HG03460 (cell line): Measurements from ENCODE around the gene SLC24A4.

Experiments used
- ATAC-seq: cut with Tn5 transposase; IDR thresholded peaks from one replicate; pipeline ENCODE4 v1.9.1; 2021; ENCODE audit not compliant: unreplicated experiment

SLC24A4 gene, protein sequence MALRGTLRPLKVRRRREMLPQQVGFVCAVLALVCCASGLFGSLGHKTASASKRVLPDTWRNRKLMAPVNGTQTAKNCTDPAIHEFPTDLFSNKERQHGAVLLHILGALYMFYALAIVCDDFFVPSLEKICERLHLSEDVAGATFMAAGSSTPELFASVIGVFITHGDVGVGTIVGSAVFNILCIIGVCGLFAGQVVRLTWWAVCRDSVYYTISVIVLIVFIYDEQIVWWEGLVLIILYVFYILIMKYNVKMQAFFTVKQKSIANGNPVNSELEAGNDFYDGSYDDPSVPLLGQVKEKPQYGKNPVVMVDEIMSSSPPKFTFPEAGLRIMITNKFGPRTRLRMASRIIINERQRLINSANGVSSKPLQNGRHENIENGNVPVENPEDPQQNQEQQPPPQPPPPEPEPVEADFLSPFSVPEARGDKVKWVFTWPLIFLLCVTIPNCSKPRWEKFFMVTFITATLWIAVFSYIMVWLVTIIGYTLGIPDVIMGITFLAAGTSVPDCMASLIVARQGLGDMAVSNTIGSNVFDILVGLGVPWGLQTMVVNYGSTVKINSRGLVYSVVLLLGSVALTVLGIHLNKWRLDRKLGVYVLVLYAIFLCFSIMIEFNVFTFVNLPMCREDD

DNA sequence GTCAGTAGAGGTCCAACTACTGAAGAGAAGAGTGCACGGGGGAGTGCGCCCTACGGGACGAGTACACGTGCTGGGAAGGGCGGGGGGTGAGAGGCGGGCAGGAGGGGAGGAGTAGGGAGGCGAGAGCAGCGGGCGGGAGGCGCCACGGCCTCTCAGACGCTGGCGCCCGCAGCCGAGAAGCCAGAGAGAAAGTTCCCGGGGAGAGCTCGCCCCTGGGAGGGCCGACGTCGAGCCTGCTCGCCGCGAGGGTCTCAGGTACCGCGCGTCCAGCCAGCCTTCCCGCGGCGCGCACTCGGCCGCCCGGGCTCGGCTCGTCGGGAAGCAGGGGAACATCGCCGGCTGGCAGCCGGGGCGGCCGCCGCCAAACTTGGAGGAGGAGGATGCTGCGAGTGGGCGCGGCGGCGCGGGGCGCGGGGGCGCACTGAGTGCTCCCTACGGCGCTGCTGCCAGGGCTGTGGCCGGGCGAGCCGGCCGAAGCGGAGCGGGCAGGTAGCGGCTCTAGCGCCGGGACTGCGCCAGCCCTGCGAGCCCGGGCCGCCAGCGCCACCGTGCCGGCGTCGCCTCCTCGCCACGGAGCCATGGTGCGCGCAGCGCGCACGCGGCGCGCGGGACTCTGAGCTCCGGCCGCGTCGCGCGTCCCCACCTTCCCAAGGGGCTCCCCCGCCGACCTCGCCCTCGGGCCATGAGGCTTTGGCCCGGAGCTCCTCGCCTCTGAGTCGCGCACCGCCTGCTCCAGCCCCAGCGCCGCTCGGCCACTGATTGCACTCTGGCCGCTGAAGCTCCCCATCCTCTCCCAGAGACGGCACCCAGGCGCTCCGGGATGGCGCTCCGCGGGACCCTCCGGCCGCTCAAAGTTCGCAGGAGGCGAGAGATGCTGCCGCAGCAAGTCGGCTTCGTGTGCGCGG lies at the start of gene SLC24A4:
SLC24A4 (plus strand) TSS at position 155 of the 905 bp plus-strand sequence; CDS start at position 821, 666 bp downstream.
- no peak for ATAC-seq

DNA sequence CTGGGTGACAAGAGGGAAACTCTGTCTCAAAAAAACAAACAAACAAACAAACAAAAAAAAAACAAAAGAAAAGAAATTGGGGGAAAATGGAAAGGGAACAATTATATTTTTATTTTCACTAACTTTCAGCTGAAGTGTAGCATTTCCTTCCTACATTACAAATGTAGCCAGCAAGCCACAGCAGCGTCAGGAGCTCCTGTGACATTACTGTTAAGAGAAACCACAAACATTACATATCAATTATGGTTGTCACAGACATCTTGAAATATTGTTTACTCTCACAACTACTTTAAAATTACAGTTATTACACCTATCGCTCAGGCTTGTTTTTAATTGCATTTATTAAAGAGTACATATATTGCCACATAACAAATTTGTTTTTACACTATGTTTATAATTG lies 49.8 kb upstream of the SLC24A4 start:
- ATAC-seq = no peak

DNA sequence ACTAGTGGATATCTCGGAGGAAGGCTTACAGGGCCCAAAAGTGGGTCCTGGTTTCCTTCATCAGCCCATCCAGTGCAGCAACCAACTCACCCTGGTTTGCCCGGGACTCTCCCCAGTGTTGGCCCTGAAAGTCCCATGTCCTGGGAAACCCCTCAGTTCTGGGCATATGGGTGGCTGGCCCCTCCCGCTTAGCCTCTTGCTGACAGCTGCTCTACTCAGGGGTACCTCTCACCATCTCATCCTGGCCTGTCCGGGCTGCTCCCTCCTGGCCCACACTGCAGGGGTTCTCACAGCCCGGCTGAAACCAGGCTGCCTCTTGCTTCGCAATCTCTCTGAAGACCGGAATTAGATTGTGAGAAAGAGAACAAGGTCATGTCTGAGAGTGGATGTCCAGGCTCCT lies 48.9 kb upstream of the SLC24A4 start:
- ATAC-seq = no peak

DNA sequence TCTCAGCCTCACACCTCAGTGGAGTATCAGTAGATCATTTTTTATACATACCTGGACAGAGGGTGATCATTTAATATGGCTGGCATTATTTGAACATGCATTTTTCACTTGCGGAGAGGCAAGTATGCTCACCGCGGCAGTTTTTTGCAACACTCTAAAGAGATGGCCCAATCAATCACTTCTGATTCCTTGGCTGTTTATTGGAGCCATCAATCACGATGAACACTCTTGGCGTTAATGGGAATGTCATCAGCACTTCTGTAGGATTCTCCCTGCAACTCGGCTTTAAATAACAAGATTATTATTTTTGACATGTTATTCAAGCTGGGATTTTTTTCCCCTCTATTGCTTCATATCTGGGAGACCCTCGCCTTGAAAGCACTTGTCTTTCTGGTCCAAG lies 46.9 kb upstream of the SLC24A4 start:
- no peak for ATAC-seq

DNA sequence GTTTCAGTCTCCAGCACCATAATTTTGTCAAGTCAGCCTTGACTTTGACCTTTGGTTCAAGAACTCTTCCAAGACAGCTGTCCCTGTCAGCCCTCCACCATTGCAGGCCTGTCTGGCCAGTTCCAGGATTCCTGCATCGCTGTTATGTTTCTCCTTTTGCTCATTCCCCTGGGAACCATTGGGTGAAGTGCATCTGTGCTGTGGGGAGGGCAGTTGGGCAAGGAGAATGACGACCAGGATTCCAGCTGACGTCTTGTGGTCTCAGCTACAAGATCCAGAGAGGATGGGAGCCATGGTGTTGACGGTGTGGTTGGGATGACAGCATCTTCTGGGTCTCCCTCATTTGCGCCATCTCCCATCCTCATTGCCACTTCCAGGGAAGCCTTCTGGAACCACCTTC lies 45.9 kb upstream of the SLC24A4 start:
- no peak for ATAC-seq

DNA sequence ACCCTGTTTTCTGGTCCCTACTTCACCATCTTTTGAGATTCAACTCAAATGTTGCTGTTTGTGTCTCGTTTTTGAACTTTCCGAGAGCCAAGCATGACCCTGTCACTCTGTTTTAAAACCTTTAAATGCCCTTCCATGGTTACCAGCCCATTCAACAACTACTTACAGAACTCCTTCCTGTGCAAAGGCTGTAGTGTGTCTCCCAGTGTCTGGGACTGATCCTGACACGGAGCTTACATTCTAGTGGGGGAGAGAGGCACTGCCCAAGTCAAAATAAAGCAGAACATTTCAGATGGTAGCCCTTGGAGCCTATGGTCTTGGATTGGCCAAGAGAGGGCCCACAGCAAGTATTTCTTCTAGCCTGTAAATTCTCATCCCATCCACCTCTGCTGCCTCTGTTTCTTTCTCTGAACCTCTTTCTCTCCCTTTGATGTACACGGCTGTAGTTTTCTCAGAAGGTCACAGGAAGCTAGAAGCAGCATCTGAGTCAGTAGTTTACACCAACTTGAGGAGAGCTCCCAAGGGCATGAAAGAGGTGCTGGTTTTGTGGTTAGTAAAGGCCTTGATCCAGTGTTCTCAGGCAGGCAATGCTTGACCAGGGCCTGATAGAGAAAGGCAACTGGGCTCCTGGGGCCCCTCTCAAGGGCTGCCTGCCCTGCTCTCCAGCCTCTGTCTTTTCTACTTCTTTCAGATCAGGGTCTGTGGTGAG lies 42.3 kb upstream of the SLC24A4 start:
- ATAC-seq = no peak

DNA sequence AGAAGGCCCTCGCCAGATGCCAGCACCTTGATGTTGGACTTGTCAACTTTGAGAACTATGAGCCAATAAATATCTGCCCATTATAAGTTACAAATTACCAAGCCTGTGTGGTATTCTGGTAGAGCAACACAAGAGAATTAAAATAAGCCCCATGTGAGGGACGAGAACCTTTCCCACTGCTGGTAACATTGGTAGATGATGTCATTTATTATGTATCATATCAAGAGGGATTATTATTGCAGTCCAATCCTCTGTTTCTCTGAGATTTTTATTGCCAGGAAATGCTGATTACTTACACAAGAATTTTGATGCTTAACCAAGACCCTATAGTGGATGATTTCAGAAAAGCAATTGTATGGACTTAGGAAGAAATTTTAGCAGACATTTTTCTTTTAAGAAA lies 40.3 kb upstream of the SLC24A4 start:
- ATAC-seq = no peak

DNA sequence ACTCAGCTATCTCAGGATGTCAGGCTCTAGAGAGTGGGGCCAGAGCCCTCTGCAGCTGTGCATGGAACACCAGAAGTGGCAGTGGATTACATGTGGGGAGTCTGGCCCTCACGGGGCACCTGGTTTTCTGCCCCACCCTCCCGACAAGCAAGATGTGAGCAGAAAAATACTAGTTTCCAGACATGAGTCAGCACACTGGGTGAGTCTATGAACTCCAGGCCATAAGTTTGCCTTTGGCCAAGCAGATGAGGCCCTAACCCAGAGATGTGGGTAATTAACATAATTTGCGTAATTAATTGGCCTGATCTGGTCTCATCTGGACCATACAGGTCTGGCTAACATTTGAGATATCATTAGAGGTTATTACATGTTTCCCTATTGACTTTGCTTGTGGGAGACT lies 37.7 kb upstream of the SLC24A4 start:
- no peak for ATAC-seq

DNA sequence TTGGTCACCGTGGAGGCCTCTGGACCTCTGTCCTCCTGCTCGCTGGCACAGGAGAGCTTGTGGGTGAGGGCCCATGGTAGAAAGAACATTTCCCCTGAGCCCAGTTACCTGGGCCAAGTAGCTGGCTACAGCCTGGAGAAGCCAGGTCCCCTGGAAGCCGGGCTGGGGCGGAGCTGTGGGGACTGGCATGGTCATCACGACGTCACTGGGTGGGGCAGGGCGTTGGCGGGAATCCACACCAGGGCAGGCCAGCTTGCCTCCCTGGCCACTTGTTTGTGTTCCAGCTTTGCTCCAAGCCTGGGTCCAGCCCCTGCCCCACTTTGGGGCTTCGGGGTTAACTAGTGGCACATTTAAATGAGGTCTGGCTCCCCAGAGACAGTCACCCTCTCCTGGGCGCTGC lies 35.0 kb upstream of the SLC24A4 start:
- ATAC-seq = no peak

DNA sequence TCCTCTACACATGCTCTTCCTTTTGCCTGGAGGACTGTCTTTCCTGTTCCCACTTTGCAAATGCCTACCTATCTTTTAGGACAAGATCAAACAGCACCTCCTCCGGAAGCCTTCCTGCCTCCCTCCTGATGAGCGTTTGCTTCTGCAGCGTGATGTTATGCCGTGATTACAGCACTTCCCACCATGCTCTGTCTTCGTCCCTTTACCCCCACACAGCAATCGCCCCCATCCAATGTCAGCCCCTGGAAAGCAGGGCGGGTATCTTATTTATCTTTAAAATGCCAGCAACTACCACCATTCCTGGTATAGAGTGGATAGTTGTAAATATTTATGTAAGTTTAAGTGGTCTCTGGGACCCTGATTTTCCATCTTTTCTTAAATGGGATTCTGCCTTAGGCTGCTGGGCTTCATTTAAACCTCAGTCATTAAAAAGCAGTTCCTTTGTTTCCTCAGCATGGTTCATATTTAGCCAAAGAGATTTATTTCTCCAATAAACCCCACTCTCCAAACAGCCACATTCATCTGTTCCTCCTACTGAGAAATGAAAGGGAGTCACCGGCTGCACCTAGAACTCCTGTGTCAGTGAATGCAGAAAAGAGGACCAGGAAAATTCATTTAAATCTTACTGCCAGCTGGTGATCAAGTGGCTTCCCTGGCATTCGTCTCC lies 33.8 kb upstream of the SLC24A4 start:
- no peak for ATAC-seq

DNA sequence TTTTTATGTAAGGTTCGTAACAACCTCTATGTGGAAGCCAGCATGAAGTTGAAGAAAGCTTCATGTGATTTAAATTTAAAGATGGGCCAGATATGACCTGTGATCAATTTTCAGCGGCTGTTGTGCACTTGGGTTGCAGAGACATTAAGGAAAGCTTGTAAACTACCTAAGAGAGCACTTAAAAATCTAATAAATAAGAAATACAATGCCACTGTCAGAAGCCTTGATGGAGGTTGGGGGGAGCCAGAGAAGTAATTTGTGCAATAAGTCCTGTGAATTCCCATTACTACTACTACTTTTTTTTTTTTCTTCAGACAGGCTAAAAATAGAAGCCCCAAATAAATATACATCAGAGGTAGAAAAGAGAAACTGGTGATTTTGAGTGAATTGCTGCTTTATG lies 30.3 kb upstream of the SLC24A4 start:
- no peak for ATAC-seq

DNA sequence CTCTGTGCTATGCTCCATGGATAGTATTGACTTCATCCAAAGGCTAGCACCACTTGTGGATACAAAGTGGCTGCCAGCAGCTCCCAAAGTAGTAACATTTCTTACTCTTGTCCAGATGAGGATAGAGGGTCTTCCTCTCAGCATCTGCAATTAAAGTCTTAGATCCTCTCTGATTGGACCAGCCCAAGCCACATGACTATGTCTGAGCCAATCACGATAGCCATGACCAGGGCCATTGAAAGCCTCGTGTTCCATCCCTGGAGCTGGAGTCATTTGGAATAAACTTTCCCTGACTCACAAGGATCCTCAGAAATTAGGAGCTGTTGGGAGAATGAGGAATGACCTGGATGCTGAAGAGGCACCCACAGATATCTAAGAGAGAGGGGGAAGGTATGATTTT lies 28.5 kb upstream of the SLC24A4 start:
- no peak for ATAC-seq

DNA sequence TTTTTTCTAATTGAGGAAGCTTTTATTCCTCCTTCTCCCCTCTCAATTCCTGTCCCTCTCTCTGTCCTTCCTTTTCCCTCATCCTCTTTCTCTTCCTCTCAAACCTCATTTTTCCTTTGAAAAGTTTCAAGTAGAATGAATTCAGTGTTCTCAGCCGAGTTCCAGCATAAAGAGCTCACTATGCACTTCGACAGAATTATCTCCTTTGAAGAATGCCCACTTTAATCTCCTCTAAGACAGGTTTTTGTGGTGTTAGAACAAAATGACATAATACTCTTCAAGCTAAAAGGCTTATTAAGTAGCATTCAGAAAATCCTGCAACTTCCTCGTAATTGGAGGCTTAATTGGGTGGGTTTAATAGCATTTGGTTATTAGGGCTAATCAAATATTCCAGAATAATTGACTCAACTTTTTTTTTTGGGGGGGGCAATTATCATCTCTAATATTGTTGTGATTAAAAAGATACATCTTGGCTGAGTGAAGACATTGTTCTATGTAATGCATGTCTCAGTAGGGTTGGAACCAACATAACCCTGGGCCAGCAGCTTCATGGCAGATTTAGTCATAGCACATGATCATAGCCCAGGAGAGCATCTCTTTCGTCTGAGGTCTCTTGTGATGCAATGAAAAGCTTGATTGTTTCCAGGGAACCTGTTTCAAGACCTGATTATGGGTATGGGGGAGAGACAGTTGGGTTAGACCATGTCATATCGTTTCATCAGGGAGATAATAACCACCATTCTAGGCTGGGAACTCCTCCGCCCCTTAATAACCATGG lies 25.0 kb upstream of the SLC24A4 start:
- ATAC-seq = no peak

DNA sequence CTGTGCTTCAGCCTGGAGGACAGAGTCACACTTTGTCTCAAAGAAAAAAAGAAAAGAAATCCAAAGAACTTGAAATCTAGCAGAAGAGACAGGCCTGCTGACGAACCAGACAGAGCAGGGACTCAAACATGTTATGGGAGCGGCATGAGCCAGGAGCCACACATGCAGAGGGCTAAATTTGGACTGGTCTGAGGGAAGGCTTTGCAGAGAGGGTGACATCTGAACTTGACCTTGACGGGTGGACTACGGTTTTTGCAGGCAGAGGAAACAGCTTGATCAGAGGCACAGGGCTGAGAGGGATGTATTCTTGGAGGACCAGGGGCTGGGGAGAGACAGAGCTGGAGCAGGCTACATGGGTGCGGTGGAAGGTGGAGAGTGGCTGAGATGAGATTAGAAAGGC lies 20.5 kb upstream of the SLC24A4 start:
- no peak for ATAC-seq

DNA sequence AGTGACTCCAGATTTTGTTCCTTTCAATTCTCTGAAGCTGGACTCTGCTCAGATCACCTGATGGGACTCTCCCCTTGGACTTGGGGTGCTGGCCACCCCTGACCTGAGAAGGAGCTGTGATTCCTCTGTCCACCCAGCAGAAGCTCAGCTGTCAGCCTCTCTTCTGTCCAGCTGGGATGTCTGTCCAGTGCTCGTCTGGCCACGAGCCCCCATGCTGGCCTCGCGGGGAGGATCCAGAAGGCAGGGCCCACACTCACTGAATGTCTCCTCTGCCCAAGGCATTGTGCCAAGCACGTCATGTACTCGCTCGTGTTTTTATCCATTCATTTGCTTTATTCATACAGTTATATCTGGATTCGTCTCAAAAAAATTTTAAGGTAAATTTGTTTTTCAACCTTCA lies 14.2 kb upstream of the SLC24A4 start:
- ATAC-seq = no peak

DNA sequence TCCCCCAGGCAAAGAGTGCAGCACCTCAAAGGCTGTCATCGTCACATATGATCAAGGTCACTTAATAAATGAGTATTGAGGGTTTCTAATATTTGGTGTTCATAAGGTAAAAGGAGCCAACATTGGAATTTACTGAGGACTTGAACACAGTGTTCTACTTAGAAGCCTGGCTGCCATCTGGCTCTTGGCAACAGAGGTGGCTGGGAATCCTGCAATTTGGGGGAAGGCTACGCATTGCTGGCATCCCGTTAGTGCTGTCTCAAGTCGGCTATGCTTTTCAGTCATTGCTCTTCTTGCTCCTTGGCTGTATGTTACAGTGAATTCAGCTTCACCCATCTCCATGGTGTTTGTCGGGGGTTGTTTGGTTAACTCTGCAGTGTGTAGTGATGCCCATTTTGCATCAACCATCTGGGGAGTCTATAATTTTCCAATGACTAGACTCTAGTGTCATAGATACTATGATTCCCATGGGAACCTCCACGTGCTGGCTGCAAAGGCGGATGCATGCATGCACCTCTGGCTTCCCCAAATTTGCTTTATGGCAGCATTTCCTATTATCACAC lies 12.9 kb upstream of the SLC24A4 start:
- ATAC-seq = no peak

DNA sequence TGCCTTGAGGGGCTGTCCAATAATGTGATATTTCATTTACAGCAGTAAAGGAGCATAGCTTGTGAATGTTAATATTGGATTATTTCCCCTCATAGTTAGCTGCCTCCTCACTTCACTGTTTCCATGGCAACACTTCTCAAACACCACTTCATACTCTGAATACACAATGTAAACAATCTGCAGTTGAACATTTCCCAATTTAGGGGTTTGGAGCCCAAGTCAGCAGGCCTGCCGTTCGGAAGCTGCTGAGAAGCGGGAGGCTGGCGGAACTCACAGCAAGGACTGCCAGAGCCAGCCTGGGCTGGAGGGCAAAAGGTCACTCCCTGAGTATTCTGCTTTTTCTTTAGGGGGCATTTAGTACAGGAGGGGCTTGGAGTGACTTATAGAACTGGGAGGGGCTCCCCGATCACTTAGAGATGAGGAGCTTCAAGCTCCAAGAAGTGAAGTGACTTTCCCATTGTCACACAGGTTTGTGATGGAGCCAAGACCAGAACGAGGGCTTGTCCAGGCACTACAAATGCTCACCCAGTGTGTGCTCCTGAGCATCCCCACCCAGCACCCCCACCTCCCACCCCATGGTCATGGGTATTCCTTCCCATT lies 12.1 kb upstream of the SLC24A4 start:
- no peak for ATAC-seq

DNA sequence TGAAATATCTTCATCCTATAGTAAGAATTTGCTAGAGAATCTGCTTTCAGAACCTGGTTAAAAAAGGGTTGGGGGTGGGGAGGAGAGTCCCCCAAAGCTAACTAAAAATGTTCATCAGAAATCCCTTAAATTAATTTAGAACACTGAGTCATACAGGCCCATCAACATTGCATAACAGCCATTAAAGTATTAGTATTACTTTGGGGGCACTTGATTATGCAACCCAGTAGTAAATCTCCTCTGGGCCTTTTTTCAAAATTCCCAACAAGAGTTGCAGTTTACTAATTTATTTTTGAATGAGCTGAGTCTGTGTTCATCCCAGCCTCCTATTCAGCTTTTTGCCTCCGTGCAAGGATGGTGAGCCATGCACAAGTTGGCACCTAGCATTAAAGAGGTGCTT lies 8.8 kb upstream of the SLC24A4 start:
- ATAC-seq = no peak
